Measurements from ENCODE around the gene FAM167B.

DNA sequence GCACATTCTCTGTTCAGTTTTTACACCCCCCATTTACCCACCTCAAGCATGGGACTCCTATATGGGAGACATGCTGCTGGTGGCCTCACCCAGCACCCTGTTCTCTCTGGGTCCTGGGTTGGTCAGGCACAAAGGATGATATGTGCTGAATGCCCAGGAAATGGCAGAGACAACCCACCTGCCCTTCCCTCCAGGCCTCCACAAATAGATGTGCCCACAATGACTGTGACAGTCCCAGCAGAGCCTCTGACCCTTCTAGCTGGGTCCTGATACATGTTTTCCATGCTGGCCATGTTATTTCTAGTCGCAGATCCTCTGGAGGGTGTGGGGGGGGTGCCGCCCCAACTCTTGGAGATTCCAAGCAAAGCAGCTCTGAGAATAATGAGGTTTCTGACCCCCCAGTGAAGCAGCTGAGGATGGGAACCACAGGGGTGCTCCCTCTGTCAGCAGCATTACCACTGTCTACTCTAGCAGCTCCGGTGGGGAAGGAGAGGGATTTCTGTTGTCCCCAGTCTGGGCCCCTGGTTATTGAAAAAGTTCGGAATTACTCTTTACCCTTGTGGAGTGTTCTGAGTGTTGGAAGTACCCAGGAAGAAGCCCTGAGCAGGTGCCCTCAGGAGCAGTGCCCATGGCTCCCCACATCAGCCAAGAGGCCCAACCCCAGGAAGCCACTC is 47.8 kb upstream of the FAM167B start:
- TF ChIP-seq, protein P1, sequence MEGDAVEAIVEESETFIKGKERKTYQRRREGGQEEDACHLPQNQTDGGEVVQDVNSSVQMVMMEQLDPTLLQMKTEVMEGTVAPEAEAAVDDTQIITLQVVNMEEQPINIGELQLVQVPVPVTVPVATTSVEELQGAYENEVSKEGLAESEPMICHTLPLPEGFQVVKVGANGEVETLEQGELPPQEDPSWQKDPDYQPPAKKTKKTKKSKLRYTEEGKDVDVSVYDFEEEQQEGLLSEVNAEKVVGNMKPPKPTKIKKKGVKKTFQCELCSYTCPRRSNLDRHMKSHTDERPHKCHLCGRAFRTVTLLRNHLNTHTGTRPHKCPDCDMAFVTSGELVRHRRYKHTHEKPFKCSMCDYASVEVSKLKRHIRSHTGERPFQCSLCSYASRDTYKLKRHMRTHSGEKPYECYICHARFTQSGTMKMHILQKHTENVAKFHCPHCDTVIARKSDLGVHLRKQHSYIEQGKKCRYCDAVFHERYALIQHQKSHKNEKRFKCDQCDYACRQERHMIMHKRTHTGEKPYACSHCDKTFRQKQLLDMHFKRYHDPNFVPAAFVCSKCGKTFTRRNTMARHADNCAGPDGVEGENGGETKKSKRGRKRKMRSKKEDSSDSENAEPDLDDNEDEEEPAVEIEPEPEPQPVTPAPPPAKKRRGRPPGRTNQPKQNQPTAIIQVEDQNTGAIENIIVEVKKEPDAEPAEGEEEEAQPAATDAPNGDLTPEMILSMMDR (IDR thresholded peaks at IDR 0.05) = no peak
- TF ChIP-seq POLR2AphosphoS5 (IDR thresholded peaks at IDR 0.05) = no peak
- no peak for TF ChIP-seq EP300 (IDR thresholded peaks at IDR 0.05)

Measured in gastroesophageal sphincter (tissue), 3 donors.